K562 treated with DMSO at 1 percent for 24 hours (cell line): ENCODE results near the gene SKIC8. TPM values are rescaled to one million over a fixed set of nuclear protein-coding genes. Genes with fewer than 3 reads are reported as not detected.

Experiments
- total RNA-seq: library from RNA; unstranded; fragments of 300-600 nt; gene quantifications from 2 replicates; pipeline ENCODE4 v1.2.3, GENCODE V29; 2022; ENCODE audit warnings: low read depth; ENCODE audit not compliant: insufficient read depth

SKIC8 gene
- total RNA-seq = 58.8 and 65.3 TPM in 2 replicates

DNA sequence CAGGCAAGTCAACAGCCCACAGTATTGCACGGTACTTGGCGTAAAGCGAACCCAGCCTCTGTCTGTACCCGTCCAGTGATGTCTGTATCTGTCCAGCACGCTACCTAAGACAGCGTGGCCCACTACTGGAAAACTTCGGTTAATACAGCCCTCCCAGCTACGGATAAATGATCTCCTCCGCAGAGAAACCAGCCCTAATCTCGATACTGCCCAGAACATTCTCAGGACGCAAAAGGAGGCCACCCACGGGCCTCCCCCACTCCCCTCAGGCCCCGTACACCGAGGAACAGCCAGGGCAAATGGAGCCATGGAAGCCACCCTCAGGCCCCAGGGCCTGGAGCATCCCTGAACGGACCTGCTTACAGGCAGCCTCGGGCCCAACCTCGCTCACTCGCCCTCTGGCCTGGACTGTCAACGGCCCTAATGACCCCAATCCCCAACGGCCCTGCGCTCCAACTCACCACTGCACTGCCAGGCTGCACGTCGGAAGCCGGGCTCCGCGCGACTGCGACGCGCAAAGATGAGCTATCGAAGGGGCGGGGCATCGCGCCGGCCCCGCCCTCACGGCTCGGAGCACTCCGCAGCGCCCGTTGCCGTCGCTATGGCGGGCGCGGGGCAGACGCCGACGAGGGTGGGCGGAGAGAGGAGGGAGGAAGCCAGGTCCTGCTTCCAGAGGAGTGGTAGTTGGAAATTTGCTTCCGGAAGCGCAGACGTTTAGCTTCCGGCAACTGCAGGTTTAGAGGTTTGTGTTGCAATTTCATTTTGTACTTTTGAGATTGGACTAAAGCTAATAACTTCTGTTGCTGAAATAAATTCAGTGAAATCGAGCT, at the start of gene SKIC8:
Gene SKIC8 (minus strand): TSS at position 509 of the 830 bp plus-strand sequence. CDS start 3,923 bp downstream, outside the sequence.

DNA sequence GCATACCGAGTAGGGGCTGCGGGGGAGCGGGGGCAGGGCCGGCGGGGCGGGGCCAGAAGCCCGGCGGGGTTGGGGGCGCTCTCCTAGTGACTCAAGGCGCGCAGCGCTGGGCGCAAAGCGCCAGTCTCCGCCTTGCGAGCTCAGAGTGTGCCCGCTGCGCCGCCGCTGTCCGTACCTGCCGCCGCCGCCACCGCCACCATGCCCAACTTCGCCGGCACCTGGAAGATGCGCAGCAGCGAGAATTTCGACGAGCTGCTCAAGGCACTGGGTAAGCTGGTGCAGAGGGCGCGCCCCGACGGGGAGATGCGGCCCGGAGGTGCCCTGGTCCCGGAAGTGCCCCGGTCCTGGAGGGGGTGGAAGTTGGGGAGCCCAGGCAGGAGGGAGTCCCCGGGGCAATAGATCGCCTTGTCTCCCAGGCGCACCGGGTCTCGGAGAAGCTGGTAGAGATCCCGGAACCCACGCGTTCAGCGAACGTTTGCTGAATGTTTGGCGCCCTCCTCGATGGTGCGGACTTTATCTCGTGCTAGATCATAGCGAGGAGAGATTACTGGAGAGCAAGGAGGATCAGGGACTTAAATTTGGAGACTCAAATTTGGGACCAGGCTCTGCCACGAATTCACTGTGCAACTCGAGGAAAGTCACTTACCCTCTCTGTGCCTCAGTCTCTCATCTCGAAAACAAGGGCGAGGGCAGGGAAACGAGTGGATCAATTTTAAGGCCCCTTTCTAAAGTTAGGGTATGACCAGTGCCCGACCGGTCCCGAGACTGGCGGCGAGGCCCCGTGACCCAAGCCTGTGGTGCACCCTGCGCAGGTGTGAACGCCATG, 41.0 kb upstream of the SKIC8 start, which contains the start of gene CRABP1:
Gene CRABP1 (plus strand): TSS at position 123 of the 826 bp plus-strand sequence. CDS start 76 bp downstream, at position 199.

GRCh38 chr15:78264304-78265136, 34.9 kb downstream of the SKIC8 start, which contains the start of gene DNAJA4:
Gene DNAJA4 (plus strand): TSS chr15:78264562. CDS start chr15:78264764, 202 bp downstream.

DNA sequence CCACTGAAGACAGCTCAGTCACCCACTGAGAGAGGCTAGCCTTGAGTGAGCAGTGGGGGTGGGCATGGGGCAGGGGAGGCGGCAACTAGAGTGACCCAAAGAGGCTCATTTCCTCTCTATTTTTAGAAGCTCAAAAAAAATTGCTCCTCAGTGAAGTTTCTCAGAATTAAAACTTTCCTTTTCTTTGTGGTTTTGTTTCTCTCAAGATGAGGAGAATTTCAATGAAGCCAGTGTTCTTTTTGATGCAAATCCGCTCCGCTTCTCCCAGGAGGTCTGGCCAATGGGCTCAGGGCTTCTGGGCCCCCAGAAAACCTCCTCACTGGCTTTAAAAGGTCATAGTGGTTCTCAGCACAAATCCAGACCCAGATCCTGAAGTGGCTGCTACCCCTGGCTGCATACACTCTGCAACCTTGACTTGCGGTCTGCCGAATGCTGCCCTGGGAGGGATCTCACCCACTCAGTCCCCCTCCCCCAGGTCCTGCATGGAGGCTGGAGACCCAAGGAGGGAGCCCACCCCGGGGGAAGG, 64.8 kb downstream of the SKIC8 start, which contains the start of gene ACSBG1:
Gene ACSBG1 (minus strand): TSS at position 51 of the 526 bp plus-strand sequence. CDS start 64 bp downstream, outside the sequence.

Other genes starting within 250 kb of the SKIC8 start
- 14.1 and 16.6 TPM in 2 replicates for gene TBC1D2B, start 221.9 kb downstream of the SKIC8 start, total RNA-seq
- 0.21 TPM in 1 of 2 replicates, not detected in the other for gene SH2D7, start 207.0 kb downstream of the SKIC8 start, total RNA-seq
- 42.4 and 43.2 TPM in 2 replicates for gene CIB2, start 168.2 kb downstream of the SKIC8 start, total RNA-seq
- 35.5 and 44.7 TPM in 2 replicates for gene IDH3A, start 150.2 kb downstream of the SKIC8 start, total RNA-seq
- 1.9 and 3.9 TPM in 2 replicates for gene ACSBG1, start 65.0 kb downstream of the SKIC8 start, total RNA-seq
- 0.61 and 0.74 TPM in 2 replicates for gene DNAJA4, start 35.0 kb downstream of the SKIC8 start, total RNA-seq
- gene CRABP1, start 40.7 kb upstream of the SKIC8 start, total RNA-seq = not detected in 2 replicates
- 12.7 and 24.7 TPM in 2 replicates for gene IREB2, start 138.6 kb upstream of the SKIC8 start, total RNA-seq
- gene HYKK, start 208.0 kb upstream of the SKIC8 start, total RNA-seq = 3.3 and 8.2 TPM in 2 replicates
- 366 and 426 TPM in 2 replicates for gene PSMA4, start 240.8 kb upstream of the SKIC8 start, total RNA-seq